Cardiac fibroblast (primary cell): Measurements from ENCODE around the gene PDE4D.

ENCODE experiments used
- DNase-seq, 2 donors: peaks; one replicate each; pipeline versions ENCODE4 v3.0.0 to v3.0.0-alpha.2; 2010; ENCODE audit warnings: low read depth in 2 of 2
- H3K4me3 ChIP-seq, 2 donors: replicated peaks in 1 of 2; 1 replicate in 1 of 2; 2 replicates in 1 of 2; pipeline ENCODE4 v1.5.1; 2011; ENCODE audit warnings: low read depth in 2 of 2, low read length in 2 of 2, mild to moderate bottlenecking in 2 of 2, moderate library complexity in 1 of 2
- CTCF ChIP-seq: IDR thresholded peaks from one replicate; pipeline ENCODE4 v1.5.1; 2011; ENCODE audit warnings: low read depth, mild to moderate bottlenecking, low read length, inconsistent platforms

PDE4D gene

GRCh38 chr5:59617186-59617771 is 276.2 kb downstream of the PDE4D start:
- DNase-seq, result no peak
- no peak for TF ChIP-seq CTCF
- no peak overlapping the region for H3K4me3 ChIP-seq

- H3K4me3 ChIP-seq, result no peak overlapping the region
- no peak for DNase-seq
- no peak for TF ChIP-seq CTCF
Observed at GRCh38 chr5:59616413-59616812, 277.1 kb downstream of the PDE4D start.

GRCh38 chr5:59615272-59615671 is 278.3 kb downstream of the PDE4D start:
- TF ChIP-seq CTCF, result no peak
- H3K4me3 ChIP-seq, result no peak overlapping the region
- peak; percentile 25 to 55 for DNase-seq

- no peak for TF ChIP-seq CTCF
- DNase-seq, result no peak
- H3K4me3 ChIP-seq, result no peak overlapping the region
Observed at GRCh38 chr5:59609501-59610265, 283.8 kb downstream of the PDE4D start.

- peak in 1 of 2 donors; percentile 42 for DNase-seq
- no peak for TF ChIP-seq CTCF
Observed at GRCh38 chr5:59608745-59609144, 284.8 kb downstream of the PDE4D start.

GRCh38 chr5:59607138-59607765 is 286.3 kb downstream of the PDE4D start:
- no peak for DNase-seq
- H3K4me3 ChIP-seq, result no peak overlapping the region
- TF ChIP-seq CTCF, result no peak

More at GRCh38 chr5:59608745-59609144, 284.8 kb downstream of the PDE4D start:
- H3K4me3 ChIP-seq, result no peak overlapping the region
